Endometrial microvascular endothelial cells (primary cell): ENCODE data around the gene LCE3E. TPM values are rescaled to one million over a fixed set of nuclear protein-coding genes. Genes with fewer than 3 reads are reported as not detected.

Experiments
- in situ Hi-C: cut with HindIII; loops from 2 replicates; pipeline ENCODE4 v1.10.0; 2017; ENCODE audit warnings: low sequenced_read_pairs, low pct_unique_long_range_greater_than_20kb; ENCODE audit errors: inconsistent ontology term
- total RNA-seq: library from RNA; depleted of rRNA; stranded (reverse); fragments of >200 nt; gene quantifications from one replicate; pipeline ENCODE4 v1.2.3, GENCODE V29; 2015; ENCODE audit errors: inconsistent ontology term

The LCE3E gene
- total RNA-seq, 1 donor from 2014 or later = not detected

DNA sequence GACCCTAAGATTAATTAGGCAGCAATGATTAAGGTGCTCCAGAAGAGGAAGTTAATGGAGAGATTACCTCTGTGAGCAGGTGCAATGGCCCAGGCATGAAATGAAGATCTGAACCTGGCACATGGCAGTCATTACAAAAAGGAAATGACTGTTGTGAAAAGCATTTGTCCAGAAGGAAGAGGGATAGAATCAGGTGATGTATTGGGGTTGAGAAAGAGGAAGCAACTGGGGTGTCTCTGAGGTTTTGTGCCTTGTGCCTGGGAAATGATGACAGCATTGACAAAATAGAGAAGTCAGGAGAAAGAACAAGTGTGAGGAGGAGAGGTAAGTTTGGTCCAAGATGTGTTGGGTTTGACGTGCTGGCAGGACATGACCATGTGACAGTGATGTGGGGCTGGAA lies 46.7 kb downstream of the LCE3E start:
- in situ Hi-C loops = no loop called here

DNA sequence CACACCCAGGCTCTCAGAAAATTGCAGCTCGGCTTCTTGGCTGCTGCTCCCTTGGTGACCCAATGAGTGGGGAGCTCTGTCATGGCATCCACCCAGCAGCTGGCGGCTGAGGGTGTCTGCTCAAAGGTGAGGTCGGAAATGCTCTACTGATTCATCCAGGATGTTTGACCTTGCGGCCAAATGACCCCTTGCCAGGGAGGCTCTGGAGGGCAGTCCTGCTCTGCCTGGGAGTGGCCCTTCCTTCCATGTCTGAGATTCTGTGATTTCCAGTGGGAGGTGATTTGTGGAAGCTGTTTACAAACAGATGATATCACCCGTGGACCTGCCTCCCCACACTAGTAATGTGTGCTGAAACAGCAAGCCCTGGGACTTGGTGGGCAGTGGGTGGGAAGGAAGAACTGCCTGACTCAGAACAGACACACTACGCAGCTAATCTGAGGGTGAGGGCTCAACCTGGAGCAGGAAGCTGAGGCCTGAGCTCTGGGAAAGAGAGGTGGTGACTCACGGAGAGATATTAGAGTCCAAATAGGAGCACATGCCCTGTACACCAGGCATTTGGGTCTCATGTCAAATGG lies 49.3 kb downstream of the LCE3E start:
- in situ Hi-C loops = no loop called here

GRCh38 chr1:152516082-152516481 lies 50.5 kb downstream of the LCE3E start:
- in situ Hi-C loops = no loop called here

Other genes with a start within 250 kb of the LCE3E start
- gene FLG, start 241.5 kb downstream of the LCE3E start, total RNA-seq = not detected
- gene FLG2, start 206.8 kb downstream of the LCE3E start, total RNA-seq = not detected
- gene CRNN, start 152.5 kb downstream of the LCE3E start, total RNA-seq = not detected
- not detected for gene LCE5A, start 56.0 kb downstream of the LCE3E start, total RNA-seq
- gene CRCT1, start 52.3 kb downstream of the LCE3E start, total RNA-seq = not detected
- gene LCE3D, start 13.7 kb upstream of the LCE3E start, total RNA-seq = not detected
- not detected for gene LCE3C, start 33.5 kb upstream of the LCE3E start, total RNA-seq
- gene LCE3B, start 47.0 kb upstream of the LCE3E start, total RNA-seq = not detected
- not detected for gene LCE3A, start 56.3 kb upstream of the LCE3E start, total RNA-seq
- not detected for gene LCE2D, start 96.6 kb upstream of the LCE3E start, total RNA-seq
- gene LCE2C, start 108.5 kb upstream of the LCE3E start, total RNA-seq = not detected
- gene LCE2B, start 119.3 kb upstream of the LCE3E start, total RNA-seq = not detected
- not detected for gene LCE2A, start 131.6 kb upstream of the LCE3E start, total RNA-seq
- not detected for gene LCE4A, start 141.4 kb upstream of the LCE3E start, total RNA-seq
- gene KPRP, start 191.2 kb upstream of the LCE3E start, total RNA-seq = not detected
- not detected for gene LCE1F, start 208.4 kb upstream of the LCE3E start, total RNA-seq
- not detected for gene LCE1E, start 219.5 kb upstream of the LCE3E start, total RNA-seq
- not detected for gene LCE1D, start 229.9 kb upstream of the LCE3E start, total RNA-seq
- gene LCE1C, start 239.9 kb upstream of the LCE3E start, total RNA-seq = not detected
- gene LCE1B, start 245.2 kb upstream of the LCE3E start, total RNA-seq = not detected